IPS DF 4.7 (cell line): Measurements from ENCODE around the gene PRIM2.
"Not testable (repeated sequence)": the region's sequence is repeated elsewhere in the genome, so short reads cannot be mapped to it uniquely, and the experiment has no call there.

Source experiments
- DNase-seq: peaks from one replicate; pipeline ENCODE4 v3.0.0-alpha.2; 2013; ENCODE audit warnings: low spot score; ENCODE audit errors: extremely low read depth

The PRIM2 gene

DNA sequence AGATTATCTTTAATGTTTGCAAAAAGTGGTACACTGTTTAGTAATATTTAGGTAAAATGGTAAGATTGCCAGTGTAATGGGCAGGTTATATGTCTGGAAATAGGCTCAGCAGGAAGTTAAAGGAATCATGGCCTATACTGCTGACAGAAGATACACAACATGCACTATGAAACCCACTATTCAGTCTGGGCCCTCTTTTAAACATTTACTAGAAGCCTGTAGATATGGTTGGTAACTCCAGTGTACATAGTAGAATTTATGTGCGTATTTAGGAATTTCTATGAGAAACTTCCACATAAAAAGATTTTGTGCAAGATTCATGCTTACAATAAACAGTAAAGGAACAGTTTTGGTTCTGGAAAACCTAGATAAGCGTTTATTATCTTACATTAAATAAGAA, 178.8 kb downstream of the PRIM2 start:
- DNase-seq = not testable (repeated sequence)

GRCh38 chr6:57500368-57501021, 183.1 kb downstream of the PRIM2 start:
- not testable (repeated sequence) for DNase-seq

DNA sequence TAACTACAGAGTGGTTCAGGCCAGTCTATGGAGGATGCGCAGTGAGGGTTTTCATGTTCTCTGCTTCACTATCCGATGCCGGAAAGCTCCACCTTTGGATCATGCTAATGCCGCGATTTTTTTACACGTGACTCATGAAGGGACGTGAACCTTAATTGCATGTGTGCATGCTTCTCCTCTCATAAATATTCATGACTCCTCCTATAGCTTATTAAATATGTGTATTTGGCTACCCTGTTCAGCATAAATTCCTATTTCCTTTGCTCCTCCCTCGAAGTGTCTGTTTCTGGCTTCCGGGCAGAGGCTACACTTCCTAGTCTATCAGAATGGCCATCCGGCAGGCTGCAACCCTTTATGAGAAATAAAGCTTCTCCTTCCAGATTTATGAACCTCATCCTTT, 185.0 kb downstream of the PRIM2 start:
- DNase-seq = not testable (repeated sequence)

- not testable (repeated sequence) for DNase-seq
Observed at GRCh38 chr6:57505251-57505650, 187.8 kb downstream of the PRIM2 start.

DNA sequence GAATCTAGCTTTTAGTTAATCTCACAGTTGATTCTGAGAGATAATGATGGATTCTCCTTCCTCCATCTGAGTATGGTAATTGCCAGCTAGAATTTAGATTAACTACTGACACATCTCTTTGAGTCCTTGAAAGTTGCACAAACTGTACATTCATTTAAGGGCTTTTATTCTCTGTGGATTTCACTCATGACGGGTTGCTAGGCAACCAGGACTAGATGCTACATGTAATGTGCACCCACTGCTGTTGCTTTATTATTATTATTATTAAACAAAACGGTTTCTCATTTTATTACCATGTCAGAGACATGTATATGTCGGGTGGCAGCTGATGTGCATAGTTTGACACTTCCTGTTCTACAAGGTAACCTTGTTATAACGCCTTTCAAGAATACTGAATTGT, 193.0 kb downstream of the PRIM2 start:
- not testable (repeated sequence) for DNase-seq

DNA sequence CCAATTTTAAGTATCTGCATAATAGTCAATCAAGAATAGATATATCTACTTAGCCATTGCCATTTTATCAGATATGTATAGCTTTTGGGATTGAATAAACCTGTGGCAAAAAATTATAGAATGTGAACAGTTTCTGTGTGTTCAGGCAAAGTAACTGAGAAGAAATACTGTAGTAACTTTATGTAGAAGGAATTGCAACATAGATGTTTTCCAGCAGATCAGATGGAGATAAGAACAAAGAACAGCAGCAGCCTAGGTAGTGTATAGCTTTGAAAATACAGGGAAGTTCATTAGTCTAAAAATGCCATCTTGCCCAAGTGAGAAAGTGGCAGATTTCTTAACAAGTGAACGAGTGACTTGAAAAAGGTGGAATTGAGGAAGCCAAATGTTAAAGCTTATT, 197.7 kb downstream of the PRIM2 start:
- DNase-seq = not testable (repeated sequence)

DNA sequence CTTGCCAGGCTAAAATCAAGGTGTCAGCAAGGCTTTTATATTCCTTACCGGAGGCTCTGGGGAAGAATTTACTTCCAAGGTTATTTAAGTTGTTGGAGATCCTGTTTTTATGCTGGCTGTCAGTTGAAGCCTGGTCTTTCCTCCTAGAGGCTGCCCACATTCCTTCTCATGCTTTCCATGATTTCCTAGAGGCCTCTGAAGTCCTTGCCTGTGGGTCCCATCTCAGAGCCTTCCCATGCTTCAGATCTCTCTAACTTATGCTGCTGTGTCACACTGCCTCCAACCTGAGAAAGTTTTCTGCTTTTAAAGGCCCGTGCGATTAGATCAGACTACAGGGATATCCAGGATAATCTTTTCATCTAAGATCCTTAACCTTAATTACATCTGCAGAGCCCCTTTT, 198.4 kb downstream of the PRIM2 start:
- DNase-seq = not testable (repeated sequence)

DNA sequence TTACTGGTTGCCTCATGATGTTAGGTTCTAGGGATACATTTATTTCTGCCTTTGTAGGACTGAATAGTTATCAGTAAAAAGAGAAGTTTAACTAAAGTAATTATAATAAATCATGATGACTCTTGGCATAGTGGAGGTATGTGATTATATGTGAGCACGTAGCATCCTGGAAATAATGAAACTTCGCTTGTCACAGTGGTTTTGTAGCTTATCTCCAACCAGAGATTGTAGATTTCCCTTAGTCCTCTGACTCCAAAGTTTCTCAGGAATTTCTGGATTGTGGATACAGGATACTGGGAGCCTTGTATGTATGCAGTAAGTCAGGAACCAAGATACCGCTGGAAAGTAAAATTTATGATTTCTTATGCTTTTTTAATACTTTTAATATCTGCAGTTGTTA, 199.3 kb downstream of the PRIM2 start:
- not testable (repeated sequence) for DNase-seq

DNA sequence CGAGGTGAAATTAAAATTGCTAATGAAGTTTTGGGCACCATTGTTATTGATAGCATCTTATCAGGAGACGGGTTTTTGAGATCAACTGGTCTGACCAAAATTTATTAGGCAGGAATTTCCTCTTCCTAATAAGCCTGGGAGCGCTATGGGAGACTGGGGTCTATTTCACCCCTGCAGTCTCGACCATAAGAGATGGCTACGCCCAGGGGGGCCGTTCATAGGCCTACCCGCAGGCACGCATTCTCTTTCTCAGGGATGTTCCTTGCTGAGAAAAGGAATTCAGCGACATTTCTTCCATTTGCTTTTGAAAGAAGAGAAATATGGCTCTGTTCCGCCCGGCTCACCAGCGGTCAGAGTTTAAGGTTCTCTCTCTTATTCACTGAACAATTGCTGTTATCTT, 201.8 kb downstream of the PRIM2 start:
- not testable (repeated sequence) for DNase-seq

- not testable (repeated sequence) for DNase-seq
Observed at GRCh38 chr6:57521085-57521484, 203.7 kb downstream of the PRIM2 start.

DNA sequence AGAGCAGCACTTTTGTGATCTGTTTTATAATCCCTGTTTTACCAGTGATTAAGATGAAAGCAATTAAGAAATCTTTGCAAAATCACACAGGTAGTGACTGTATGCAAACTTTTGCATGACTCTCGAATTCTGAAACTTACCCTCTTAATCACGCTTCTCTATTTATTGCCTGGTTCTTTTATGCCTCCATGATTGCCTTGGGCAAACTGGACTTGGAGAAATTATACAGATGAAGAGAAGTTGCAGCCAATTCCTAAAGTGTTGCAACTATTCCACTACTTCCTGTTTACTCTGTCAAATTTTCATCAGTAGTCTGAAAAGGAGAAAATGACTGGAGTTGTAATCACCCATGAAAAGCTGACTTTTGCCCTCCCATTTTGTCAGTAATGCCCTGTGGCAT, 205.8 kb downstream of the PRIM2 start:
- not testable (repeated sequence) for DNase-seq

- DNase-seq = not testable (repeated sequence)
Observed at GRCh38 chr6:57529755-57530154, 212.3 kb downstream of the PRIM2 start.

GRCh38 chr6:57532660-57533059, 215.2 kb downstream of the PRIM2 start:
- DNase-seq = not testable (repeated sequence)

GRCh38 chr6:57535121-57535520, 217.7 kb downstream of the PRIM2 start:
- not testable (repeated sequence) for DNase-seq

DNA sequence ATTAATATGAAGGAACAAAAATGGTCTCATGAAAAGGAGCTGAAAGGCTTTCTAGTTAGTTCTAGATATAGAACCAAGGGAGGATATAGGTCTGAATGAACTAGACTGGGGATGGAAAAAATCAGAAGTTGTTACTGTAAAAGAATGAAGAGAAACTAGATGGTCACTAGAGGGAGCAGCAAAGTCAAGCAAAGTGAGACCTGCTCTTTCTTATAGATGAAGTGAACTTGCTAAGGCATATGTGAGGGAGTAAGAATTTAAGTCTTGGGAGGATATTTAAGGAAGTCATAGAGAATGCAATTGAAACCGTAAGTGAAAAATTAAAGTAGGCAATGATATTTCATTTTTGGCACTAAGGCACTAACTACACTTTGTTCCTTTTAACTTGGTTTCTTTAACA, 218.6 kb downstream of the PRIM2 start:
- DNase-seq = not testable (repeated sequence)

GRCh38 chr6:57537916-57538315, 220.5 kb downstream of the PRIM2 start:
- DNase-seq = not testable (repeated sequence)

DNA sequence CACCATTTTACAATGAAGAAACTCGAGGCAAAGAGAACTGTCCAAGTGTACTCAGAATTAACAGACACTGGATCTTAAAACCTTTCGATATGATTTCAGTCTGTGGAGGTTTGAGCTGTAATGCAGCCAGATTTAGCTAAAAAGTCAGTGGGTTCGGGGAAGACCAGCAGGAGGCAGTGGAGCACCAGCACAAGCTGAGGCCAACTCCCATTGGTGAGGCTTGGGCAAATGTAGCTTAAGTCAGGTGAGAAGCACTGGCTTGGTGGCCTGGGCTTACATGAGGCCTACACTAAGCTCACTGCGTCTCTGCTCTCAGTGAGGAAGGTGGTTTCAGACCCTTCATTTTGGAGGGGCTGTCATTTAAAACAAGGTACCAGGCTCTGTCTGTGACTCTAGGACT, 234.5 kb downstream of the PRIM2 start:
- DNase-seq = not testable (repeated sequence)

GRCh38 chr6:57557855-57558254, 240.4 kb downstream of the PRIM2 start:
- not testable (repeated sequence) for DNase-seq

DNA sequence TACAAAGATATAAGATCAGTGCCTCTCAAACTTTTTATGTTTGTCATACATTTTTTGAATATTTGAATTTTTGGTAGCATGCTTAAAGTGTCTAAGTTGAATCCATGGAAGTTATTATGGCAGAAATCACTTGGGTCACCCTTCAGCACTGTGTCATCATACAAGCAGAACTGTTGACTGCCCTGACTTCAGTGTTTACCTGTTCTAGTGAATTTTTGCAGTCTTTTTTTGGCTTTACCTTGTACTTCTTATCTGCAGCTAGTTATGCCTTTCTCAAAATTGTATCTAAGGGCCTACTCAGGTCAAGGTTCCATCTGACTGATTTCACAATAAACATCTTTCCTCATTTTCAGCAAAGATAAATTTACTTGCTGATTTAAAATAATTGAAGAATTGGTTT, 241.7 kb downstream of the PRIM2 start:
- not testable (repeated sequence) for DNase-seq

DNA sequence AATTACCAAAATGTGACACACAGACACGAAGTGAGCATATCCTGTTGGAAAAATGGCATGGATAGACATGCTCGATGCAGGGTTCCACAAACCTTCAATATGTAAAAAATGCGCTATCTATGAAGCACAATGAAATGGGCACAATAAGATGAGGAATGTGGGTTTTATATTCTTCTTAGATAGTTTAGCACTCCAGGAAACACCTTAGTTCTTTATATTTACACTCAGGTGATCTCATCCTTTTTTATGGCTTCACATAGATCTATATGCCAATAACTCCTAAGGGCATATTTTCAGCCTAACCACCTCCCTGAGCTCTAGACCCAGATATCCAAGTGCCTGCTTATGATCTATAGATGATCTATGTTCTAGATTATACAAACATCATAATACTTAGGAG, 244.8 kb downstream of the PRIM2 start:
- not testable (repeated sequence) for DNase-seq

- not testable (repeated sequence) for DNase-seq
Observed at GRCh38 chr6:57572119-57572518, 254.7 kb downstream of the PRIM2 start.

DNA sequence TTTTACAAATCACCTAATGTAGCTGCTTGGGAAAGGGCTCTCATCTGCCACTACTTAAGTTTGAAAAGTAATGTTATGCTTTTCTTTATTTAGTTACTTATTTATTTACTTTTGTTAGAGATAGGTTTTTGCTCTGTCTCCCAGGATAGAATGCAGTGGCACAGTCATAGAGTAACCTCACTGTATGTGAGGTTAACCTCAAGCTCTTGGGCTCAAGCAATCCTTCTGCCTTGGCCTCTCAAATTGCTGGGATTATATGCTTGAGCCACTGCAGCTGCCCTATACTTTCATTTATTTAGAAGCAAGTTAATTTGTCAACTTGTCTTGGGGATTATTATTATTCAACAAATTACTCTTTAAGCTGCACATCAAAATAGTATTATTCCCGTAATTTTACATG, 255.4 kb downstream of the PRIM2 start:
- DNase-seq = not testable (repeated sequence)

DNA sequence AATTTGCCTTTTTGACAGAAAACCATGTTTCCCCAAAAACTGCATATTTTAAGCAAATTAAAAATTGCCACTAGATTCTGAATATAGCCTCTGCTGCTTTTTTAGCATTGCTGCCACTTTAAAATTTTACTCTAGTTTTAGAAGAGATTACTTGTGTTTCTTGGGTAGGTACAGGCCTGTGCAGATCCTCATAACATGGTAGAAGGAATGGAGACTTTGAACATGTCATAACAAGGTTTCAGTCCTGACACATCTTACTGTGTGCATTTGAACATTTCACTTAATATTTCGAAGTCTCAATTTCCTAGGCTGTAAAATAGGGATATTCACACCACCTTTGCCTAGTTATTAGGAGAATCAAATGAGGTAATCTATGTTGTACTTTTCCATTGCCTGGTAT, 259.6 kb downstream of the PRIM2 start:
- DNase-seq = not testable (repeated sequence)
